ENCODE measurements around the gene NME3.

NME3 gene

GRCh38 chr16:1771188-1771863 lies at the start of gene NME3:
NME3 (minus strand) TSS chr16:1771543; CDS start chr16:1771534, 9 bp downstream.
- peak within 1 kb of the TSS; percentile 62 for H3K27ac ChIP-seq (ENCODE audit: low read depth, low read length)
- H3K4me3 ChIP-seq (ENCODE audit: low read depth in 1 of 5, low read length in 5 of 5), result peak within 1 kb of the TSS; percentile 73 to 96 (median 90)
- peaks cover 7 to 45% (median 40%) of the 10 kb centered on the region in 5 donors for H3K4me1 ChIP-seq (ENCODE audit: control insufficient read depth in 5 of 5, insufficient read depth in 5 of 5, low read length in 5 of 5)
- no peaks in the 10 kb centered on the region for H3K27me3 ChIP-seq (ENCODE audit: control insufficient read depth in 5 of 5, insufficient read depth in 4 of 5, low read length in 5 of 5)
- peak within 1 kb of the TSS; percentile 26 to 91 (median 88) for H3K9ac ChIP-seq (ENCODE audit: low read length in 5 of 5)
- peaks cover 0 to 45% (median 38%) of the 10 kb centered on the region in 5 donors for H3K36me3 ChIP-seq (ENCODE audit: control insufficient read depth in 5 of 5, insufficient read depth in 5 of 5, low read length in 5 of 5)
- no peaks in the 10 kb centered on the region for H3K9me3 ChIP-seq (ENCODE audit: control insufficient read depth in 5 of 5, low read length in 5 of 5)

GRCh38 chr16:1820946-1821290 lies 49.6 kb upstream of the NME3 start:
- Histone ChIP-seq H3K4me3 (ENCODE audit: low read depth in 1 of 5, low read length in 5 of 5) (no peak overlapping the region), H3K36me3 (ENCODE audit: control insufficient read depth in 5 of 5, insufficient read depth in 5 of 5, low read length in 5 of 5) (peaks cover 0 to 66% (median 62%) of the 10 kb centered on the region in 5 donors), H3K9me3 (ENCODE audit: control insufficient read depth in 5 of 5, low read length in 5 of 5) (no peaks in the 10 kb centered on the region), H3K27ac (ENCODE audit: low read depth, low read length) (no peak overlapping the region), H3K9ac (ENCODE audit: low read length in 5 of 5) (no peak overlapping the region), H3K4me1 (ENCODE audit: control insufficient read depth in 5 of 5, insufficient read depth in 5 of 5, low read length in 5 of 5) (peaks cover 0 to 21% (median 14%) of the 10 kb centered on the region in 5 donors), H3K27me3 (ENCODE audit: control insufficient read depth in 5 of 5, insufficient read depth in 4 of 5, low read length in 5 of 5) (no peaks in the 10 kb centered on the region)

- Histone ChIP-seq H3K9ac (ENCODE audit: low read length in 5 of 5) (no peak overlapping the region), H3K27me3 (ENCODE audit: control insufficient read depth in 5 of 5, insufficient read depth in 4 of 5, low read length in 5 of 5) (no peaks in the 10 kb centered on the region), H3K36me3 (ENCODE audit: control insufficient read depth in 5 of 5, insufficient read depth in 5 of 5, low read length in 5 of 5) (peaks cover 0 to 70% (median 66%) of the 10 kb centered on the region in 5 donors), H3K4me1 (ENCODE audit: control insufficient read depth in 5 of 5, insufficient read depth in 5 of 5, low read length in 5 of 5) (peaks cover 0 to 15% (median 8%) of the 10 kb centered on the region in 5 donors), H3K4me3 (ENCODE audit: low read depth in 1 of 5, low read length in 5 of 5) (no peak overlapping the region), H3K27ac (ENCODE audit: low read depth, low read length) (no peak overlapping the region), H3K9me3 (ENCODE audit: control insufficient read depth in 5 of 5, low read length in 5 of 5) (no peaks in the 10 kb centered on the region)
Observed at GRCh38 chr16:1820096-1820945, 49.0 kb upstream of the NME3 start.

GRCh38 chr16:1819611-1820010 lies 48.3 kb upstream of the NME3 start:
- H3K9me3 ChIP-seq (ENCODE audit: control insufficient read depth in 5 of 5, low read length in 5 of 5), result no peaks in the 10 kb centered on the region
- H3K36me3 ChIP-seq (ENCODE audit: control insufficient read depth in 5 of 5, insufficient read depth in 5 of 5, low read length in 5 of 5), result peaks cover 0 to 75% (median 68%) of the 10 kb centered on the region in 5 donors
- H3K4me3 ChIP-seq (ENCODE audit: low read depth in 1 of 5, low read length in 5 of 5), result no peak overlapping the region
- H3K27me3 ChIP-seq (ENCODE audit: control insufficient read depth in 5 of 5, insufficient read depth in 4 of 5, low read length in 5 of 5), result no peaks in the 10 kb centered on the region
- H3K9ac ChIP-seq (ENCODE audit: low read length in 5 of 5), result no peak overlapping the region
- H3K27ac ChIP-seq (ENCODE audit: low read depth, low read length), result no peak overlapping the region
- peaks cover 0 to 9% (median 4%) of the 10 kb centered on the region in 5 donors for H3K4me1 ChIP-seq (ENCODE audit: control insufficient read depth in 5 of 5, insufficient read depth in 5 of 5, low read length in 5 of 5)

- Histone ChIP-seq H3K4me3 (ENCODE audit: low read depth in 1 of 5, low read length in 5 of 5) (no peak overlapping the region), H3K27ac (ENCODE audit: low read depth, low read length) (no peak overlapping the region), H3K9ac (ENCODE audit: low read length in 5 of 5) (no peak overlapping the region), H3K4me1 (ENCODE audit: control insufficient read depth in 5 of 5, insufficient read depth in 5 of 5, low read length in 5 of 5) (peaks cover 0 to 4% (median 0%) of the 10 kb centered on the region in 5 donors), H3K9me3 (ENCODE audit: control insufficient read depth in 5 of 5, low read length in 5 of 5) (no peaks in the 10 kb centered on the region), H3K36me3 (ENCODE audit: control insufficient read depth in 5 of 5, insufficient read depth in 5 of 5, low read length in 5 of 5) (peaks cover 0 to 76% (median 69%) of the 10 kb centered on the region in 5 donors), H3K27me3 (ENCODE audit: control insufficient read depth in 5 of 5, insufficient read depth in 4 of 5, low read length in 5 of 5) (no peaks in the 10 kb centered on the region)
Observed at GRCh38 chr16:1818873-1819525, 47.7 kb upstream of the NME3 start.

- H3K4me1 ChIP-seq (ENCODE audit: control insufficient read depth in 5 of 5, insufficient read depth in 5 of 5, low read length in 5 of 5), result no peaks in the 10 kb centered on the region
- no peak overlapping the region for H3K9ac ChIP-seq (ENCODE audit: low read length in 5 of 5)
- H3K27ac ChIP-seq (ENCODE audit: low read depth, low read length), result no peak overlapping the region
- no peaks in the 10 kb centered on the region for H3K27me3 ChIP-seq (ENCODE audit: control insufficient read depth in 5 of 5, insufficient read depth in 4 of 5, low read length in 5 of 5)
- no peak overlapping the region for H3K4me3 ChIP-seq (ENCODE audit: low read depth in 1 of 5, low read length in 5 of 5)
- peaks cover 0 to 83% (median 75%) of the 10 kb centered on the region in 5 donors for H3K36me3 ChIP-seq (ENCODE audit: control insufficient read depth in 5 of 5, insufficient read depth in 5 of 5, low read length in 5 of 5)
- H3K9me3 ChIP-seq (ENCODE audit: control insufficient read depth in 5 of 5, low read length in 5 of 5), result no peaks in the 10 kb centered on the region
Observed at GRCh38 chr16:1818204-1818872, 47.0 kb upstream of the NME3 start.

GRCh38 chr16:1817716-1818115 lies 46.4 kb upstream of the NME3 start:
- Histone ChIP-seq H3K4me1 (ENCODE audit: control insufficient read depth in 5 of 5, insufficient read depth in 5 of 5, low read length in 5 of 5) (no peaks in the 10 kb centered on the region), H3K36me3 (ENCODE audit: control insufficient read depth in 5 of 5, insufficient read depth in 5 of 5, low read length in 5 of 5) (peaks cover 0 to 84% (median 76%) of the 10 kb centered on the region in 5 donors), H3K27ac (ENCODE audit: low read depth, low read length) (no peak overlapping the region), H3K27me3 (ENCODE audit: control insufficient read depth in 5 of 5, insufficient read depth in 4 of 5, low read length in 5 of 5) (no peaks in the 10 kb centered on the region), H3K4me3 (ENCODE audit: low read depth in 1 of 5, low read length in 5 of 5) (no peak overlapping the region), H3K9ac (ENCODE audit: low read length in 5 of 5) (no peak overlapping the region), H3K9me3 (ENCODE audit: control insufficient read depth in 5 of 5, low read length in 5 of 5) (no peaks in the 10 kb centered on the region)

- H3K27me3 ChIP-seq (ENCODE audit: control insufficient read depth in 5 of 5, insufficient read depth in 4 of 5, low read length in 5 of 5), result no peaks in the 10 kb centered on the region
- no peak overlapping the region for H3K9ac ChIP-seq (ENCODE audit: low read length in 5 of 5)
- peaks cover 0 to 80% (median 71%) of the 10 kb centered on the region in 5 donors for H3K36me3 ChIP-seq (ENCODE audit: control insufficient read depth in 5 of 5, insufficient read depth in 5 of 5, low read length in 5 of 5)
- no peak overlapping the region for H3K27ac ChIP-seq (ENCODE audit: low read depth, low read length)
- no peak overlapping the region for H3K4me3 ChIP-seq (ENCODE audit: low read depth in 1 of 5, low read length in 5 of 5)
- no peaks in the 10 kb centered on the region for H3K9me3 ChIP-seq (ENCODE audit: control insufficient read depth in 5 of 5, low read length in 5 of 5)
- H3K4me1 ChIP-seq (ENCODE audit: control insufficient read depth in 5 of 5, insufficient read depth in 5 of 5, low read length in 5 of 5), result no peaks in the 10 kb centered on the region
Observed at GRCh38 chr16:1817276-1817589, 45.9 kb upstream of the NME3 start.

- no peaks in the 10 kb centered on the region for H3K9me3 ChIP-seq (ENCODE audit: control insufficient read depth in 5 of 5, low read length in 5 of 5)
- no peaks in the 10 kb centered on the region for H3K27me3 ChIP-seq (ENCODE audit: control insufficient read depth in 5 of 5, insufficient read depth in 4 of 5, low read length in 5 of 5)
- H3K4me3 ChIP-seq (ENCODE audit: low read depth in 1 of 5, low read length in 5 of 5), result no peak overlapping the region
- peaks cover 0 to 76% (median 67%) of the 10 kb centered on the region in 5 donors for H3K36me3 ChIP-seq (ENCODE audit: control insufficient read depth in 5 of 5, insufficient read depth in 5 of 5, low read length in 5 of 5)
- no peak overlapping the region for H3K27ac ChIP-seq (ENCODE audit: low read depth, low read length)
- no peak overlapping the region for H3K9ac ChIP-seq (ENCODE audit: low read length in 5 of 5)
- H3K4me1 ChIP-seq (ENCODE audit: control insufficient read depth in 5 of 5, insufficient read depth in 5 of 5, low read length in 5 of 5), result no peaks in the 10 kb centered on the region
Observed at GRCh38 chr16:1816396-1817275, 45.3 kb upstream of the NME3 start.
